Measurements from ENCODE around the gene GNAT2.
A peak's percentile ranks its signal among the peaks of the same experiment; 100 is the strongest.
"Not testable (repeated sequence)": the region's sequence is repeated elsewhere in the genome, so short reads cannot be mapped to it uniquely, and the experiment has no call there.

Gene GNAT2

DNA sequence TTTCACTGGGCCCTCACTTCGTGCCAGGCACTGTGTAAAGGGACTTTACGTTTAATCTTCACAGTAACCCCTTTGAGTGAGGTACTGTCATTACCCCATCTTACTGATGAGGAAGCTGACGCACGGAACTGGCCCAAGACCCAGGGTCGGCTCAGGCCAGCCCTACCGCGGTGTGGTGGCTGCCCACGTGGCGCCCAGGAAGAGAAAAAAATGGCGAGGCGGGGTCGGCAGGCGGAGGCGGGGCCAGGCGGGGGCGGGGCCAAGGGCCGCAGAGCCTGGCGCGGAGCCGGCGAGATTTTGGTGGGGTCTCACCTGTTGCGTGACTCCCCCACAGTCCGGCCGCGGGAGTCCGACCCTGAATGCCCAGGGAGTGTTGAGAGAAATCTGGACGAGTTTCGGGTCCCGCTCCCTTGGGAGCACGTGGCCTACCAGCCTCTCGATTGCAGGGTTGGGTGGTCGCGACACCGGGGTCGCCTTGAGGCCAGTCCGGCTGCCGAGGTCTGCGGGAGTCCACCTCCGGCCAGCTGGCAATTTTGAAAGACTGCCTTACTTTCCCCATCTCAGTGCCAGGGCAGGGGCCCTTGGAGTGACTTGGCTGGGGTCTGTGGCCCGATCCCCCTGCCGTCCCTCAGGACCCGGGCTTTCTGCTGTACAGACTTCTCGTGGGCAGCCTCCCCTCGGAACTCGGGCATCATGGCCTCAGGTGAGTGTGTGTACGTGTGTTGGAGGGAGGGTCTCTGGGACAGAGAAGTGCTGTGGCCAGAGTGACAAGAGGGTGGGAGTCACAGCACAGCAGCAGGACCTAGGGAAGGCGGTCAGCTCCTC, at the start of gene GNAT2, which contains the start of gene AMPD2:
Gene GNAT2 (minus strand): TSS at position 41 of the 825 bp plus-strand sequence. CDS start 6,746 bp downstream, outside the sequence.
Gene AMPD2 (plus strand): TSS at position 262 of the 825 bp plus-strand sequence. CDS start 1,339 bp downstream, outside the sequence.
- CTCF ChIA-PET: interaction anchor here (0.6 to 21.8 kb wide), 9 partner anchors 18 to 157 kb away, joined by 3 to 371 read pairs (median 5); partner anchors contain the start of genes GNAI3 and GPR61
- TF ChIP-seq, protein P1, sequence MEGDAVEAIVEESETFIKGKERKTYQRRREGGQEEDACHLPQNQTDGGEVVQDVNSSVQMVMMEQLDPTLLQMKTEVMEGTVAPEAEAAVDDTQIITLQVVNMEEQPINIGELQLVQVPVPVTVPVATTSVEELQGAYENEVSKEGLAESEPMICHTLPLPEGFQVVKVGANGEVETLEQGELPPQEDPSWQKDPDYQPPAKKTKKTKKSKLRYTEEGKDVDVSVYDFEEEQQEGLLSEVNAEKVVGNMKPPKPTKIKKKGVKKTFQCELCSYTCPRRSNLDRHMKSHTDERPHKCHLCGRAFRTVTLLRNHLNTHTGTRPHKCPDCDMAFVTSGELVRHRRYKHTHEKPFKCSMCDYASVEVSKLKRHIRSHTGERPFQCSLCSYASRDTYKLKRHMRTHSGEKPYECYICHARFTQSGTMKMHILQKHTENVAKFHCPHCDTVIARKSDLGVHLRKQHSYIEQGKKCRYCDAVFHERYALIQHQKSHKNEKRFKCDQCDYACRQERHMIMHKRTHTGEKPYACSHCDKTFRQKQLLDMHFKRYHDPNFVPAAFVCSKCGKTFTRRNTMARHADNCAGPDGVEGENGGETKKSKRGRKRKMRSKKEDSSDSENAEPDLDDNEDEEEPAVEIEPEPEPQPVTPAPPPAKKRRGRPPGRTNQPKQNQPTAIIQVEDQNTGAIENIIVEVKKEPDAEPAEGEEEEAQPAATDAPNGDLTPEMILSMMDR (IDR thresholded peaks at IDR 0.05; ENCODE audit: insufficient read depth, low read length, missing control alignments): no peak
- H3K4me3 ChIP-seq (ENCODE audit: low read depth, low read length): peak within 1 kb of the TSS; percentile 90
- POLR2A ChIA-PET: interaction anchor here (0.7 to 2.4 kb wide), 2 partner anchors 9 to 71 kb away, joined by 5 to 25 read pairs; partner anchors contain the start of gene GNAI3
- DNase-seq (ENCODE audit: low read depth, low spot score): no peak

DNA sequence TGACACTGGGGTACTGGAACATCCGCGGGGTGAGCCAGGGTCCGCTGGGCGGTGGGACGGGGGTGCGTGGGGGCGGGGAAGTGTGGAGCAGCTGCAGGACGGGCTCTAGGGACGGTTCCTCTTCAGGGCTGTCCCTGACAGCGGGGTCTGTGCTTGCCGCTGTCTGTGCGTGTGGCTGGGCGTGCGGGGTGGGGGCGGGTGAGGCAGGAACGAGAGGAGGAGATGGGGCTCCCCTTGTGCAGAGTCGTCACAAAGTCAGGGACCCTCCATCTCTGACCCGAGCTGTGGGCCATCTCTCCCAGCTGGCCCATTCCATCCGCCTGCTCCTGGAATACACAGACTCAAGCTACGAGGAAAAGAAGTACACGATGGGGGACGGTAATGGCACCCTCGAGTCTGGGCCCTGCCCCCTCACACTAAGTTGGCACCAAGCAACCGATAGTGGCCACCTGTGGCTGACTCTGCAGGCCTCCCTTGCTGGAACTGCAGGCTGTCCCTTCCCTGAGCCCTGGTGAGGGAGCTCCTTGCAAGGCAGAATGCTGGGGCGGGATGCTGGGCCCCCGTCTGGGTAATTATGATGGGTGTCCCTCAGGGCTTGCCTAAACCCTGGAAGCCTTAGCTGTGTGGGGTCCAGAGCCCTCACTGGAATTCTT, 48.8 kb upstream of the GNAT2 start:
- TF ChIP-seq, protein P1 (IDR thresholded peaks at IDR 0.05; ENCODE audit: insufficient read depth, low read length, missing control alignments): no peak
- H3K4me3 ChIP-seq (ENCODE audit: low read depth, low read length): peak overlapping the region; percentile 64
- ChIA-PET POLR2A (interaction anchor here (0.6 kb wide), 1 partner anchor 53 kb away, joined by 3 read pairs; no protein-coding TSS in a partner anchor), CTCF (interaction anchor here (0.9 to 2.6 kb wide), 6 partner anchors 28 to 316 kb away, joined by 3 to 9 read pairs (median 4); partner anchors contain the start of gene AHCYL1)
- no peak for DNase-seq (ENCODE audit: low read depth, low spot score)

DNA sequence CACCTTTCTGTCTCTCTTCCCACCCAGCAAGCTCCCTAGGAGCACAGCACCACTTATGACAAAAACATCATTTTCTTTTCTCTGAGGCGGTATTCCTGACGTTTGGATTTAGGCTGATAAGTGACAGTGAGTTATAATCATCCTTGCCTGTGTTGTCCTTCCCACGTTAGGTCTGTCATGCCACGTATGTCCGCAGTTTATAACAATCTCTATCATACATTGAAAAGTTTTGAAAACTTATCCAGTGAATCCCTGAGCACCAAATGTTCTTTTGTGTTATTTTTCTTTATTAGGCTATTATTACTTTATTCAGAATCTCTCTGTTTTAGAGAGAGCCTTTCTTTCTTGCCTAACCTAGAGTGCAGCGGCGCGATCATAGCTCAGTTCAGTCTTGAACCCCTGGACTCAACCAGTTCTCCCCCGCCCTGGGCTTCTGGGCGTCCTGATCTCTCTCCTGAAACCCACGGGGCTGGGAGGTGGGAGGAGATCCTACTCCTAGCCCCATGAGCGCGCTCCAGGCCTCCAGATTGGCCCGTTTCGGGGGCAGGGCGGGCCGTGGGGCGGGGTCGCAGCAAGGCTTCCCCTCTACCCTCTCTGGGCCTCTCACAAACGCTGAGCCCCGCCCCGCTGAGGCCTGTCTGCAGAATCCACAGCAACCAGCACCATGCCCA, 48.2 kb upstream of the GNAT2 start, which contains the start of gene GSTM2:
Gene GSTM2 (plus strand): TSS at position 606 of the 671 bp plus-strand sequence. CDS start 59 bp downstream, at position 665.
- CTCF ChIA-PET: interaction anchor here (1.2 to 2.6 kb wide), 5 partner anchors 27 to 317 kb away, joined by 3 to 9 read pairs (median 4); partner anchors contain the start of gene AHCYL1
- no peak for DNase-seq (ENCODE audit: low read depth, low spot score)
- peak within 1 kb of the TSS; percentile 64 for H3K4me3 ChIP-seq (ENCODE audit: low read depth, low read length)
- TF ChIP-seq, protein P1 (IDR thresholded peaks at IDR 0.05; ENCODE audit: insufficient read depth, low read length, missing control alignments): no peak
- POLR2A ChIA-PET: interaction anchor here (0.6 kb wide), 1 partner anchor 53 kb away, joined by 3 read pairs; no protein-coding TSS in a partner anchor

DNA sequence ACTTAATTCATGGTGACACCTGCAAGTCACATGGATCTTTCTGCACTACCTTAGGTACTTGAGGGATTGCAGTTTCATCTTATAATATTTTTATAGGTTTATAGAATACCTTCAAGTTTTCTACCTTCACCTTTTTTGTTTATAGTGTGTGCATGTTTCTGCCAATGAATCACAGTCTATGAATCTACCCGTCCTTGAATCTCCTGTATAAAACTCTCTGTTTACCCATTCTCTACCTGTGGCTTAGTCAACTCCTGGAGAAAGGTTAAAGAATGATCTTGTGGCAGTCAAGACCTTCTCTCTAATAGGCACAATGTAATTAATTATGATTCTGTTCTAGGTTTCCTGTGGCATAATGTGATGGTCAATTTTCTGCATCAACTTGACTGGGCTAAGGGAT, 45.3 kb upstream of the GNAT2 start:
- ChIA-PET CTCF (no interaction called here), POLR2A (no interaction called here)
- TF ChIP-seq, protein P1 (IDR thresholded peaks at IDR 0.05; ENCODE audit: insufficient read depth, low read length, missing control alignments): no peak
- DNase-seq (ENCODE audit: low read depth, low spot score): no peak
- no peak overlapping the region for H3K4me3 ChIP-seq (ENCODE audit: low read depth, low read length)

DNA sequence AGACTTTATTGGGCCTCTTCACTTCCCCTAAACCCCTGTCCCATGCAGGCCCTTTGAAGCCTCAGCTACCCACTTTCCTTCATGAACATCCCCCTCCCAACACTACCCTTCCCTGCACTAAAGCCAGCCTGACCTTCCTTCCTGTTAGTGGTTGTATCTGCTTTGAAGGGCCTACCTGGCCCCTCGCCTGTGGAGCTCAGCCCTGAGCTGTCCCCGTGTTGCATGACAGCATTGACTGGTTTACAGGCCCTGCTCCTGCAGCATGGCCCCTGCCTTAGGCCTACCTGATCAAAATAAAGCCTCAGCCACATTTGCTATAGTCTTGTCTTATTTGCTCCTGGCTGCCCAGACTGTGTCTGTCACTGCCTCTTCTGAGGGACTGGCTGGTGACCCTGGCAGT, 42.0 kb upstream of the GNAT2 start:
- TF ChIP-seq, protein P1 (IDR thresholded peaks at IDR 0.05; ENCODE audit: insufficient read depth, low read length, missing control alignments): no peak
- ChIA-PET POLR2A (interaction anchor here (0.6 kb wide), 1 partner anchor 136 kb away, joined by 4 read pairs; no protein-coding TSS in a partner anchor), CTCF (interaction anchor here (0.7 to 16.1 kb wide), 7 partner anchors 9 to 323 kb away, joined by 3 to 228 read pairs (median 4); partner anchors contain the start of gene AHCYL1)
- no peak overlapping the region for H3K4me3 ChIP-seq (ENCODE audit: low read depth, low read length)
- no peak for DNase-seq (ENCODE audit: low read depth, low spot score)

DNA sequence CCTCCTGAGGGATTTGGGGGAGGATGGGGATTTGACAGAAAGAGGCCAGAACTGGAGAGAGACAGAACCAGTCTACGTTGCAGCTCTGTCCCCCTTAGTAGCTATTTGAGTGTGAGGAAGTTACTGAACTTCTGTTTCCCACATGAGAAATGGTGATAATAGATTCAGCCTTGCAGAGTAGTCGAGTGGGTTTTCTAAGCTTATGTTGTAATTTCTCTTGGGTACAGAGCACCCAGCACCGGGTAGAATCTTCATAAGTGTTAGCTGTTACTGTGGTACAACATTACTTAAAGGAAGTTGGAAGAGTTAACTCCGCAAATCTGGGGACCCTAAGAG, 41.2 kb upstream of the GNAT2 start:
- DNase-seq (ENCODE audit: low read depth, low spot score); H3K4me3 ChIP-seq (ENCODE audit: low read depth, low read length); POLR2A ChIA-PET: not testable (repeated sequence)
- CTCF ChIA-PET: interaction anchor here (1.1 to 16.1 kb wide), 4 partner anchors 10 to 324 kb away, joined by 4 to 228 read pairs (median 16); partner anchors contain the start of gene AHCYL1

Data from AG04449 (cell line).